Measurements from ENCODE around the gene NDST1. TPM values are rescaled to one million over a fixed set of nuclear protein-coding genes. Genes with fewer than 3 reads are reported as not detected.
A peak's percentile ranks its signal among the peaks of the same experiment; 100 is the strongest.

Gene NDST1
- total and polyA plus RNA-seq, 2 donors (not counting 3 experiments of a cell fraction or from before 2014, with no cell fraction given): 38.6 to 102 TPM

DNA sequence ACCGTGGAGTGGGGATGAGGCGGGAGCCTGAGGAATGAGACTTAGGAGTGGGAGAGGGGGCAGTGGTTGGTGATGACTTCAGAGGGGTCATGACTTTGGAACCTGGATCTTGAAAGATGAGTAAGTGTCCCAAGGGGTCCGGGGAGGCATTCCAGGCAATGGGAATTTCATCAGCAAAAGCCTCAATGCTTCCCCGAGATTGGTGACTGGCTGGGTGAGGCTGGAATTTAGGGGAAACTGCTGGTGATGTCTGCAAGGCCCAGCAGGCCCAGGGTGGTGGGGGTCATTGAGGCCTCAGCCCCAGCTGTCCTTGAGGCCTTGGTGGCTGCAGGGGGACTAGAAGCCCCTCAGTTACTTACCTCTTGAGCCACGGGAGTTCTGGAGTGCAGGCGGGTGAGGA is 7.5 kb downstream of the NDST1 start:
- POLR2A ChIA-PET: interaction anchor here (1.2 kb wide), 1 partner anchor 29 kb away, joined by 3 read pairs; no protein-coding TSS in a partner anchor
- H3K4me2 ChIP-seq (ENCODE audit: insufficient read depth, low read length): peak overlapping the region; percentile 14
- intact Hi-C loops (cut with micrococcal nuclease): loop anchor here (1.0 kb wide), 1 partner anchor 122 kb away; no protein-coding TSS in a partner anchor

More for the DNA sequence above, 7.5 kb downstream of the NDST1 start:
- Histone ChIP-seq H3K4me3 (replicated peaks in 1 of 3; ENCODE audit: insufficient read depth in 1 of 3, low read depth in 1 of 3, low read length in 3 of 3) (no peak overlapping the region), H3K9ac (replicated peaks; ENCODE audit: extremely low read depth, insufficient read depth, low read length) (no peak overlapping the region), H3K27ac (ENCODE audit: insufficient read depth, low read depth, low read length) (peak overlapping the region; percentile 36), H3K4me1 (ENCODE audit: control insufficient read depth, extremely low read depth, insufficient read depth, low read length) (peaks cover 65% of the 10 kb centered on the region), H3K27me3 (ENCODE audit: control insufficient read depth in 2 of 2, insufficient read depth in 2 of 2, low read length in 2 of 2) (no peaks in the 10 kb centered on the region), H3K9me3 (replicated peaks; ENCODE audit: control insufficient read depth, insufficient read depth, low read length) (no peaks in the 10 kb centered on the region), H3K79me2 (ENCODE audit: control insufficient read depth, insufficient read depth, low read length) (peaks cover 29% of the 10 kb centered on the region), H3K36me3 (ENCODE audit: control insufficient read depth in 2 of 2, extremely low read depth in 1 of 2, insufficient read depth in 2 of 2, low read length in 2 of 2) (no peaks in the 10 kb centered on the region), H3K9me1 (replicated peaks; ENCODE audit: control insufficient read depth, extremely low read depth, insufficient read depth, low read length) (no peaks in the 10 kb centered on the region), H4K20me1 (replicated peaks; ENCODE audit: control insufficient read depth, extremely low read depth, insufficient read depth, low read length) (no peaks in the 10 kb centered on the region), H2AFZ (ENCODE audit: low read depth, low read length) (no peak overlapping the region)
- DNase-seq (ENCODE audit: low read depth, low spot score): peak; percentile 15
- FAIRE-seq: no peak
- TF ChIP-seq POLR2AphosphoS5 (IDR thresholded peaks at IDR 0.05; ENCODE audit: insufficient read depth, low read depth, low read length) (no peak), FOS (IDR thresholded peaks at IDR 0.05; ENCODE audit: borderline replicate concordance, insufficient read depth, low read length) (no peak), JUN (IDR thresholded peaks at IDR 0.05; ENCODE audit: borderline replicate concordance, insufficient read depth, insufficient read length, low read depth) (no peak), EZH2 (IDR thresholded peaks at IDR 0.05; ENCODE audit: borderline replicate concordance, low read depth, low read length, severe bottlenecking) (no peak), GATA2 (IDR thresholded peaks at IDR 0.05; ENCODE audit: insufficient read depth, insufficient read length, low read depth, low read length) (no peak), POLR2A (IDR thresholded peaks at IDR 0.05; ENCODE audit: low read depth, low read length) (no peak), MYC (IDR thresholded peaks at IDR 0.05; ENCODE audit: low read depth, low read length) (no peak)
- TF ChIP-seq, protein P1, sequence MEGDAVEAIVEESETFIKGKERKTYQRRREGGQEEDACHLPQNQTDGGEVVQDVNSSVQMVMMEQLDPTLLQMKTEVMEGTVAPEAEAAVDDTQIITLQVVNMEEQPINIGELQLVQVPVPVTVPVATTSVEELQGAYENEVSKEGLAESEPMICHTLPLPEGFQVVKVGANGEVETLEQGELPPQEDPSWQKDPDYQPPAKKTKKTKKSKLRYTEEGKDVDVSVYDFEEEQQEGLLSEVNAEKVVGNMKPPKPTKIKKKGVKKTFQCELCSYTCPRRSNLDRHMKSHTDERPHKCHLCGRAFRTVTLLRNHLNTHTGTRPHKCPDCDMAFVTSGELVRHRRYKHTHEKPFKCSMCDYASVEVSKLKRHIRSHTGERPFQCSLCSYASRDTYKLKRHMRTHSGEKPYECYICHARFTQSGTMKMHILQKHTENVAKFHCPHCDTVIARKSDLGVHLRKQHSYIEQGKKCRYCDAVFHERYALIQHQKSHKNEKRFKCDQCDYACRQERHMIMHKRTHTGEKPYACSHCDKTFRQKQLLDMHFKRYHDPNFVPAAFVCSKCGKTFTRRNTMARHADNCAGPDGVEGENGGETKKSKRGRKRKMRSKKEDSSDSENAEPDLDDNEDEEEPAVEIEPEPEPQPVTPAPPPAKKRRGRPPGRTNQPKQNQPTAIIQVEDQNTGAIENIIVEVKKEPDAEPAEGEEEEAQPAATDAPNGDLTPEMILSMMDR (IDR thresholded peaks at IDR 0.05; ENCODE audit: extremely low read depth in 1 of 2, insufficient read depth in 1 of 2, low read depth in 1 of 2, low read length in 2 of 2): no peak
- TF ChIP-seq, protein P2, sequence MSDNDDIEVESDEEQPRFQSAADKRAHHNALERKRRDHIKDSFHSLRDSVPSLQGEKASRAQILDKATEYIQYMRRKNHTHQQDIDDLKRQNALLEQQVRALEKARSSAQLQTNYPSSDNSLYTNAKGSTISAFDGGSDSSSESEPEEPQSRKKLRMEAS (IDR thresholded peaks at IDR 0.05; ENCODE audit: insufficient read depth, insufficient read length): no peak
- CTCF ChIA-PET: interaction anchor here (0.8 to 8.9 kb wide), 5 partner anchors 9 to 56 kb away, joined by 3 to 70 read pairs (median 3); no protein-coding TSS in a partner anchor
- dilution Hi-C loops (cut with MboI; ENCODE audit: extremely low pct_ligation_motif_present, low sequenced_read_pairs): no loop called here
- BruUV-seq (replicated peaks): no TSS peak

Data from endothelial cell of umbilical vein (primary cell).